AG10803 (cell line): ENCODE results near the gene ZAP70.

Experiments used
- DNase-seq: peaks from one replicate; pipeline ENCODE4 v3.0.0; 2010; ENCODE audit warnings: low read depth
- H3K4me3 ChIP-seq: 2 replicates; pipeline ENCODE4 v1.5.1; 2011; ENCODE audit warnings: mild to moderate bottlenecking, low read length, control low read depth
- CTCF ChIP-seq: conservative IDR thresholded peaks from 2 replicates; pipeline ENCODE4 v1.5.1; 2011; ENCODE audit warnings: mild to moderate bottlenecking, low read length, control low read depth, inconsistent platforms

Gene ZAP70

GRCh38 chr2:97698530-97698929, 14.8 kb upstream of the ZAP70 start:
- no peak overlapping the region for H3K4me3 ChIP-seq
- no peak for TF ChIP-seq CTCF
- no peak for DNase-seq

GRCh38 chr2:97699765-97700444, 13.5 kb upstream of the ZAP70 start:
- TF ChIP-seq CTCF: peak; percentile 88
- no peak overlapping the region for H3K4me3 ChIP-seq
- peak; percentile 62 for DNase-seq

GRCh38 chr2:97701186-97701585, 12.2 kb upstream of the ZAP70 start:
- no peak for DNase-seq
- no peak for TF ChIP-seq CTCF
- no peak overlapping the region for H3K4me3 ChIP-seq

GRCh38 chr2:97701851-97702465, 11.4 kb upstream of the ZAP70 start:
- H3K4me3 ChIP-seq: no peak overlapping the region
- DNase-seq: peak; percentile 8
- TF ChIP-seq CTCF: no peak

GRCh38 chr2:97702731-97703470, 10.5 kb upstream of the ZAP70 start:
- TF ChIP-seq CTCF: no peak
- DNase-seq: no peak
- no peak overlapping the region for H3K4me3 ChIP-seq

GRCh38 chr2:97703741-97704140, 9.6 kb upstream of the ZAP70 start:
- no peak overlapping the region for H3K4me3 ChIP-seq
- TF ChIP-seq CTCF: no peak
- DNase-seq: no peak

GRCh38 chr2:97704989-97705388, 8.4 kb upstream of the ZAP70 start:
- no peak overlapping the region for H3K4me3 ChIP-seq
- no peak for DNase-seq
- no peak for TF ChIP-seq CTCF
